SU-DHL-6 (cell line): ENCODE results near the gene TBATA.

ENCODE experiments used
- H2AFZ ChIP-seq: fragments of 200-600 bp; sonication (generic); 2 replicates; pipeline ENCODE4 v1.6.1; 2014; ENCODE audit warnings: low read depth, mild to moderate bottlenecking, moderate library complexity, mixed read lengths, antibody characterized with exemption, low read length; ENCODE audit not compliant: severe bottlenecking
- H3F3A ChIP-seq: fragments of 200-600 bp; shearing (Covaris generic); 2 replicates; pipeline ENCODE4 v1.6.0; 2016; ENCODE audit warnings: antibody characterized with exemption, mild to moderate bottlenecking; ENCODE audit not compliant: insufficient read depth
- H3K27ac ChIP-seq: fragments of 200-600 bp; sonication (generic); 2 replicates; pipeline ENCODE4 v1.5.1; 2016; ENCODE audit warnings: low read depth, mild to moderate bottlenecking, low read length, moderate library complexity, mixed read lengths
- H3K27me3 ChIP-seq: fragments of 200-600 bp; sonication (generic), shearing (Covaris generic); 2 replicates; pipeline ENCODE4 v1.6.0; 2014; ENCODE audit warnings: mild to moderate bottlenecking, low read length
- H3K36me3 ChIP-seq: fragments of 200-600 bp; sonication (generic); 2 replicates; pipeline ENCODE4 v1.6.1; 2014; ENCODE audit warnings: mild to moderate bottlenecking, low read length, mixed read lengths
- H3K4me2 ChIP-seq: fragments of 300-600, 200-600 bp; shearing (Covaris generic), sonication (generic); 2 replicates; pipeline ENCODE4 v1.6.0; 2014; ENCODE audit warnings: low read length, low read depth, mild to moderate bottlenecking; ENCODE audit not compliant: poor library complexity, severe bottlenecking
- H3K4me3 ChIP-seq: fragments of 200-600 bp; sonication (generic); 2 replicates; pipeline ENCODE4 v1.5.1; 2014; ENCODE audit warnings: antibody characterized with exemption, low read length, mild to moderate bottlenecking, mixed read lengths; ENCODE audit not compliant: insufficient read depth, poor library complexity, severe bottlenecking
- H3K79me2 ChIP-seq: fragments of 200-600 bp; sonication (generic); 2 replicates; pipeline ENCODE4 v1.6.1; 2014; ENCODE audit warnings: mild to moderate bottlenecking, low read length, moderate library complexity; ENCODE audit not compliant: insufficient read depth
- H3K9ac ChIP-seq: fragments of 200-600 bp; sonication (generic); 2 replicates; pipeline ENCODE4 v1.7.0; 2014; ENCODE audit warnings: mild to moderate bottlenecking, low read length
- H3K9me2 ChIP-seq: fragments of 200-600 bp; sonication (generic); replicated peaks from 2 replicates; pipeline ENCODE4 v1.6.1; 2014; ENCODE audit warnings: low read length; ENCODE audit not compliant: insufficient read depth
- H3K9me3 ChIP-seq: fragments of 200-600 bp; sonication (generic); 2 replicates; pipeline ENCODE4 v1.6.1; 2014; ENCODE audit warnings: low read length, mixed read lengths; ENCODE audit not compliant: insufficient read depth
- H4K20me1 ChIP-seq: fragments of 200-600 bp; sonication (generic); 2 replicates; pipeline ENCODE4 v1.6.1; 2014; ENCODE audit warnings: low read depth, mild to moderate bottlenecking, antibody characterized with exemption, low read length, moderate library complexity, mixed read lengths
- EZH2phosphoT487 ChIP-seq: fragments of 200-600 bp; sonication (generic), shearing (Covaris generic); conservative IDR thresholded peaks from 2 replicates; pipeline ENCODE4 v1.6.1; 2018; ENCODE audit warnings: mild to moderate bottlenecking, antibody characterized with exemption, low read length, moderate library complexity, mixed read lengths
- TF ChIP-seq, protein P1 (sequence below): fragments of 200-600 bp; sonication (generic); IDR thresholded peaks from one replicate; pipeline ENCODE4 v1.5.1; 2017; ENCODE audit warnings: antibody characterized with exemption, mild to moderate bottlenecking, low read length, moderate library complexity; ENCODE audit not compliant: insufficient read depth, poor library complexity, severe bottlenecking

The TBATA gene

GRCh38 chr10:70781461-70782051 lies 3.6 kb downstream of the TBATA start:
- Histone ChIP-seq H3F3A (no peaks in the 10 kb centered on the region), H4K20me1 (no peaks in the 10 kb centered on the region), H3K4me3 (no peak overlapping the region), H3K9ac (no peak overlapping the region), H3K36me3 (no peaks in the 10 kb centered on the region), H3K79me2 (no peaks in the 10 kb centered on the region), H3K9me3 (no peaks in the 10 kb centered on the region), H3K27me3 (no peaks in the 10 kb centered on the region), H3K27ac (no peak overlapping the region), H2AFZ (no peak overlapping the region), H3K4me2 (no peak overlapping the region), H3K9me2 (no peaks in the 10 kb centered on the region)
- no peak for TF ChIP-seq EZH2phosphoT487
- TF ChIP-seq, protein P1, sequence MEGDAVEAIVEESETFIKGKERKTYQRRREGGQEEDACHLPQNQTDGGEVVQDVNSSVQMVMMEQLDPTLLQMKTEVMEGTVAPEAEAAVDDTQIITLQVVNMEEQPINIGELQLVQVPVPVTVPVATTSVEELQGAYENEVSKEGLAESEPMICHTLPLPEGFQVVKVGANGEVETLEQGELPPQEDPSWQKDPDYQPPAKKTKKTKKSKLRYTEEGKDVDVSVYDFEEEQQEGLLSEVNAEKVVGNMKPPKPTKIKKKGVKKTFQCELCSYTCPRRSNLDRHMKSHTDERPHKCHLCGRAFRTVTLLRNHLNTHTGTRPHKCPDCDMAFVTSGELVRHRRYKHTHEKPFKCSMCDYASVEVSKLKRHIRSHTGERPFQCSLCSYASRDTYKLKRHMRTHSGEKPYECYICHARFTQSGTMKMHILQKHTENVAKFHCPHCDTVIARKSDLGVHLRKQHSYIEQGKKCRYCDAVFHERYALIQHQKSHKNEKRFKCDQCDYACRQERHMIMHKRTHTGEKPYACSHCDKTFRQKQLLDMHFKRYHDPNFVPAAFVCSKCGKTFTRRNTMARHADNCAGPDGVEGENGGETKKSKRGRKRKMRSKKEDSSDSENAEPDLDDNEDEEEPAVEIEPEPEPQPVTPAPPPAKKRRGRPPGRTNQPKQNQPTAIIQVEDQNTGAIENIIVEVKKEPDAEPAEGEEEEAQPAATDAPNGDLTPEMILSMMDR: no peak

DNA sequence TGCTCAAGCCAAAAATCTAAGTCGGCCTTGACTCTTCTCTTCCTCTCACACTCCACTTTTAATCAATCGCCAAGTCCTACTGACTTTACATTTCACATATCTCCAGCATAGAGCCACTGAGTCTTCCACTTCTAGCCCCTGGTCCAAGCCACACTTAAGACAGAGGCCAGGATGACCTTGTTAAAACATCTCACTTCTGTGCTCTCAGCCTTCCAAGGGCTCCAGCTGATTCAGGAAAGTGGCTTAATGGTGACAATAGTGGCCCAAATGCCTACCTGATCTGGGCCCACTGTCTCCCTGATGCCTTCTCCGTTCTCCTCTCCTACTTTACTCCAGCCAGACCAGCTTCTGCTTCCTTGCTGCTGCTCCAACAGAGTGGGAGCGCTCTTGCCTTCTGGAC lies 4.4 kb downstream of the TBATA start:
- Histone ChIP-seq H3K36me3 (no peaks in the 10 kb centered on the region), H3K27ac (no peak overlapping the region), H3K4me2 (no peak overlapping the region), H3F3A (no peaks in the 10 kb centered on the region), H3K4me3 (no peak overlapping the region), H3K9ac (no peak overlapping the region), H2AFZ (no peak overlapping the region), H3K9me2 (no peaks in the 10 kb centered on the region), H4K20me1 (no peaks in the 10 kb centered on the region), H3K9me3 (no peaks in the 10 kb centered on the region), H3K79me2 (no peaks in the 10 kb centered on the region), H3K27me3 (no peaks in the 10 kb centered on the region)
- TF ChIP-seq, protein P1: no peak
- no peak for TF ChIP-seq EZH2phosphoT487

DNA sequence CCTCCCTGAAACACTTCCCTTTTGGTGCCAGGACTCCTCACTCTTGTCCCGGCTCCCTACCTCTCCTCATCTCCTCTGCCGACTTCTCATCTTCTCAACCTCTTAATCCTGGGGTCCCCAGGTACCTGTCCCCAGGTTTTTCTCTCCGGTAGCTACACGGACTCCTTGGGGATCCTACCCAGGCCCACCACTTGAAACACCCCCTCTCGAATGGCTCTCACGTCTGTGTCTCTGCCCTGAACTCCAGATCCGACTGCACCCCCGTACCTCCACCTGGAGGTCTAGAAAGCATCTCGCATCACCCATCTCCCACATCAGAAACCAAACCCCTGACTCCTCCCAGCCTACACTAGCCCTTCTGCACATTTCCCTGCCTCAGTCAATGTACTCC lies 4.8 kb downstream of the TBATA start:
- Histone ChIP-seq H3K4me2 (no peak overlapping the region), H3K9me3 (no peaks in the 10 kb centered on the region), H4K20me1 (no peaks in the 10 kb centered on the region), H3K9ac (no peak overlapping the region), H3F3A (no peaks in the 10 kb centered on the region), H3K9me2 (no peaks in the 10 kb centered on the region), H3K79me2 (no peaks in the 10 kb centered on the region), H3K27me3 (no peaks in the 10 kb centered on the region), H3K4me3 (no peak overlapping the region), H2AFZ (no peak overlapping the region), H3K36me3 (no peaks in the 10 kb centered on the region), H3K27ac (no peak overlapping the region)
- TF ChIP-seq, protein P1: no peak
- TF ChIP-seq EZH2phosphoT487: no peak
